PC-3 (cell line): ENCODE measurements around the gene PFKFB3. TPM values are rescaled to one million over a fixed set of nuclear protein-coding genes. Genes with fewer than 3 reads are reported as not detected.
A peak's percentile ranks its signal among the peaks of the same experiment; 100 is the strongest.

Experiments
- ATAC-seq: fragments of 200-7000 bp; cut with Tn5 transposase; 2 replicates; pipeline ENCODE4 v1.9.1; 2020; ENCODE audit warnings: mild to moderate bottlenecking, moderate library complexity
- BruUV-seq: library from RNA; stranded (reverse); fragments of 400-500 nt; replicated peaks from 2 replicates; lab custom pipeline; 2021; lab: Mats Ljungman, UMichigan
- CTCF ChIA-PET: fragments of 300-600 bp; sonication (Branson Sonifier 250); formaldehyde crosslinking; loops from one replicate; lab custom pipeline; 2022; ENCODE audit warnings: antibody characterized with exemption; lab: Charles Lee
- POLR2A ChIA-PET: fragments of 300-600 bp; sonication (Branson Sonifier 250); formaldehyde crosslinking; loops from one replicate; lab custom pipeline; 2022; ENCODE audit warnings: antibody characterized with exemption; ENCODE audit not compliant: unreplicated experiment; lab: Charles Lee
- DNase-seq: peaks from one replicate; pipeline ENCODE4 v3.0.0-alpha.2; 2015
- H2AFZ ChIP-seq: fragments of 300-600 bp; sonication (generic); 2 replicates; pipeline ENCODE4 v1.6.0; 2016; ENCODE audit warnings: antibody characterized with exemption, low read length
- H3F3A ChIP-seq: fragments of 300-600 bp; sonication (generic); one replicate; pipeline ENCODE4 v1.6.0; 2017; ENCODE audit warnings: antibody characterized with exemption, low read length, control low read depth, mild to moderate bottlenecking; ENCODE audit not compliant: unreplicated experiment
- H3K27ac ChIP-seq: fragments of 300-600 bp; sonication (generic); 2 replicates; pipeline ENCODE4 v1.5.1; 2016; ENCODE audit warnings: mild to moderate bottlenecking, low read length
- H3K27me3 ChIP-seq: fragments of 300-600 bp; sonication (generic); 2 replicates; pipeline ENCODE4 v1.6.1; 2016; ENCODE audit warnings: low read length, mixed read lengths
- H3K36me3 ChIP-seq: fragments of 300-600 bp; sonication (generic); 2 replicates; pipeline ENCODE4 v1.6.1; 2016; ENCODE audit warnings: low read depth, mixed run types, low read length, mixed read lengths
- H3K4me1 ChIP-seq: fragments of 300-600 bp; sonication (generic); 2 replicates; pipeline ENCODE4 v1.5.1; 2016; ENCODE audit warnings: low read length; ENCODE audit not compliant: insufficient read depth
- H3K4me2 ChIP-seq: fragments of 300-600 bp; sonication (generic); 2 replicates; pipeline ENCODE4 v1.6.0; 2016; ENCODE audit warnings: low read length
- H3K4me3 ChIP-seq: fragments of 300-600 bp; sonication (generic); 2 replicates; pipeline ENCODE4 v1.5.1; 2016; ENCODE audit warnings: mild to moderate bottlenecking, low read length, mixed read lengths
- H3K79me2 ChIP-seq: fragments of 300-600 bp; sonication (generic); 2 replicates; pipeline ENCODE4 v1.6.1; 2017; ENCODE audit warnings: low read length, mixed read lengths
- H3K9ac ChIP-seq: fragments of 300-600 bp; sonication (generic); 2 replicates; pipeline ENCODE4 v1.6.0; 2016; ENCODE audit warnings: mild to moderate bottlenecking, low read length
- H3K9me2 ChIP-seq: fragments of 300-600 bp; sonication (generic); replicated peaks from 2 replicates; pipeline ENCODE4 v1.6.1; 2016; ENCODE audit warnings: mixed run types, low read length, mixed read lengths
- H3K9me3 ChIP-seq: fragments of 300-600 bp; sonication (generic); 2 replicates; pipeline ENCODE4 v1.6.1; 2016; ENCODE audit warnings: low read length, mixed read lengths
- H4K20me1 ChIP-seq: fragments of 300-600 bp; sonication (generic); 2 replicates; pipeline ENCODE4 v1.6.1; 2016; ENCODE audit warnings: low read length, mixed read lengths
- CTCF ChIP-seq: fragments of 300-600 bp; sonication (generic); conservative IDR thresholded peaks from 2 replicates; pipeline ENCODE4 v1.5.1; 2017; ENCODE audit warnings: antibody characterized with exemption, low read depth, mild to moderate bottlenecking, low read length
- EZH2 ChIP-seq: fragments of 300-600 bp; sonication (generic); IDR thresholded peaks from one replicate; pipeline ENCODE4 v1.6.1; 2017; ENCODE audit warnings: antibody characterized with exemption, mild to moderate bottlenecking, low read length; ENCODE audit not compliant: unreplicated experiment
- EZH2phosphoT487 ChIP-seq: fragments of 300-600 bp; sonication (generic); IDR thresholded peaks from 2 replicates; pipeline ENCODE4 v1.6.1; 2018; ENCODE audit warnings: mild to moderate bottlenecking, antibody characterized with exemption, low read length, borderline replicate concordance
- intact Hi-C: fragments of 100-400 bp; cut with micrococcal nuclease; formaldehyde crosslinking; loops from 2 replicates; pipeline ENCODE4 v1.9.0; 2023
- total RNA-seq: library from RNA; depleted of rRNA; stranded (reverse); fragments of >200 nt; gene quantifications from 2 replicates; pipeline ENCODE4 v1.2.3, GENCODE V29; 2014

PFKFB3 gene
- total RNA-seq, 1 experiment from 2014 or later: 19.5 TPM

- Histone ChIP-seq H3F3A (no peaks in the 10 kb centered on the region), H3K4me2 (no peak overlapping the region), H3K27ac (no peak overlapping the region), H4K20me1 (no peaks in the 10 kb centered on the region), H3K79me2 (no peaks in the 10 kb centered on the region), H2AFZ (no peak overlapping the region), H3K9me2 (no peaks in the 10 kb centered on the region), H3K27me3 (no peaks in the 10 kb centered on the region), H3K9ac (no peak overlapping the region), H3K36me3 (no peaks in the 10 kb centered on the region; the same call in 1 of the 2 replicates), H3K4me1 (no peaks in the 10 kb centered on the region), H3K9me3 (no peaks in the 10 kb centered on the region), H3K4me3 (no peak overlapping the region)
- CTCF ChIA-PET: no interaction called here
- DNase-seq (no peak), ATAC-seq (no peak)
- no TSS peak for BruUV-seq
- TF ChIP-seq EZH2phosphoT487 (no peak), CTCF (no peak), EZH2 (no peak)
- POLR2A ChIA-PET: no interaction called here
- intact Hi-C loops: no loop called here
These were observed 24.6 kb downstream of the PFKFB3 start for GRCh38 chr10:6227346-6227745.

GRCh38 chr10:6228010-6228511, 25.3 kb downstream of the PFKFB3 start:
- Histone ChIP-seq H3K36me3 (no peaks in the 10 kb centered on the region; the same call in 1 of the 2 replicates), H3K79me2 (no peaks in the 10 kb centered on the region), H3K27ac (no peak overlapping the region), H2AFZ (no peak overlapping the region), H3K4me1 (no peaks in the 10 kb centered on the region), H3K4me3 (no peak overlapping the region), H3F3A (no peaks in the 10 kb centered on the region), H3K9me3 (no peaks in the 10 kb centered on the region), H3K9ac (no peak overlapping the region), H3K27me3 (no peaks in the 10 kb centered on the region), H3K4me2 (no peak overlapping the region), H3K9me2 (no peaks in the 10 kb centered on the region), H4K20me1 (no peaks in the 10 kb centered on the region)
- peak; percentile 72 for ATAC-seq
- POLR2A ChIA-PET: no interaction called here
- no peak for TF ChIP-seq CTCF
- TF ChIP-seq EZH2phosphoT487: no peak
- TF ChIP-seq EZH2: no peak
- no TSS peak for BruUV-seq
- CTCF ChIA-PET: no interaction called here
- peak; percentile 16 for DNase-seq
- intact Hi-C loops: no loop called here

- no TSS peak for BruUV-seq
- no peak overlapping the region for H3K27ac ChIP-seq
- ChIA-PET POLR2A (no interaction called here), CTCF (no interaction called here)
- H3K36me3 ChIP-seq: no peaks in the 10 kb centered on the region; the same call in 1 of the 2 replicates
- H4K20me1 ChIP-seq: no peaks in the 10 kb centered on the region
- H3K4me1 ChIP-seq: no peaks in the 10 kb centered on the region
- 0 out of 2 replicates have a peak, but pooled peaks have one; percentile 25 for ATAC-seq
- H3K79me2 ChIP-seq: no peaks in the 10 kb centered on the region
- no peak for DNase-seq
- H2AFZ ChIP-seq: no peak overlapping the region
- no peaks in the 10 kb centered on the region for H3K9me2 ChIP-seq
- intact Hi-C loops: no loop called here
- H3K9me3 ChIP-seq: no peaks in the 10 kb centered on the region
- TF ChIP-seq CTCF: no peak
- H3K4me2 ChIP-seq: no peak overlapping the region
- H3K4me3 ChIP-seq: no peak overlapping the region
- H3F3A ChIP-seq: no peaks in the 10 kb centered on the region
- H3K27me3 ChIP-seq: no peaks in the 10 kb centered on the region
- H3K9ac ChIP-seq: no peak overlapping the region
These were observed 25.9 kb downstream of the PFKFB3 start for GRCh38 chr10:6228647-6229046.
